ENCODE data around the gene BMPER. TPM values are rescaled to one million over a fixed set of nuclear protein-coding genes. Genes with fewer than 3 reads are reported as not detected.

Gene BMPER
- total RNA-seq, 4 donors from 2014 or later: 0.27 to 0.53 (median 0.34) TPM

GRCh38 chr7:34061149-34061548 lies 155.8 kb downstream of the BMPER start:
- no peak for DNase-seq (ENCODE audit: low spot score in 2 of 2)
- WGBS, 2 donors: 73 to 77% methylated on average over 2 of the region's 2 CpGs
- intact Hi-C loops (cut with DNase I; ENCODE audit: low total_unique reads): no loop called here

GRCh38 chr7:34062341-34062740 lies 157.0 kb downstream of the BMPER start:
- DNase-seq (ENCODE audit: low spot score in 2 of 2): no peak
- 88 to 98% methylated on average over 4 of the region's 4 CpGs for WGBS, 2 donors
- TF ChIP-seq CTCF (IDR thresholded peaks at IDR 0.05) (no peak), POLR2A (IDR thresholded peaks at IDR 0.05) (no peak)
- no peak overlapping the region for H3K4me3 ChIP-seq (ENCODE audit: low read depth, poor library complexity, severe bottlenecking)
- intact Hi-C loops (cut with DNase I; ENCODE audit: low total_unique reads): no loop called here

More at GRCh38 chr7:34061149-34061548, 155.8 kb downstream of the BMPER start:
- H3K4me3 ChIP-seq (ENCODE audit: low read depth, poor library complexity, severe bottlenecking): no peak overlapping the region
- TF ChIP-seq POLR2A (IDR thresholded peaks at IDR 0.05): no peak
- no peak for TF ChIP-seq CTCF (IDR thresholded peaks at IDR 0.05)

GRCh38 chr7:34062826-34063225 lies 157.5 kb downstream of the BMPER start:
- TF ChIP-seq CTCF (IDR thresholded peaks at IDR 0.05) (no peak), POLR2A (IDR thresholded peaks at IDR 0.05) (no peak)
- no peak overlapping the region for H3K4me3 ChIP-seq (ENCODE audit: low read depth, poor library complexity, severe bottlenecking)
- no peak for DNase-seq (ENCODE audit: low spot score in 2 of 2)
- intact Hi-C loops (cut with DNase I; ENCODE audit: low total_unique reads): no loop called here

- H3K4me3 ChIP-seq (ENCODE audit: low read depth, poor library complexity, severe bottlenecking): no peak overlapping the region
- WGBS, 2 donors: 86 to 91% methylated on average over 4 of the region's 4 CpGs
- DNase-seq (ENCODE audit: low spot score in 2 of 2): no peak
- TF ChIP-seq POLR2A (IDR thresholded peaks at IDR 0.05): no peak
- no peak for TF ChIP-seq CTCF (IDR thresholded peaks at IDR 0.05)
- intact Hi-C loops (cut with DNase I; ENCODE audit: low total_unique reads): no loop called here
These were observed 159.3 kb downstream of the BMPER start for GRCh38 chr7:34064519-34065158.

- 63 to 82% methylated on average over 1 of the region's 1 CpG for WGBS, 2 donors
- no peak overlapping the region for H3K4me3 ChIP-seq (ENCODE audit: low read depth, poor library complexity, severe bottlenecking)
- intact Hi-C loops (cut with DNase I; ENCODE audit: low total_unique reads): no loop called here
- TF ChIP-seq CTCF (IDR thresholded peaks at IDR 0.05) (no peak), POLR2A (IDR thresholded peaks at IDR 0.05) (no peak)
- no peak for DNase-seq (ENCODE audit: low spot score in 2 of 2)
These were observed 161.1 kb downstream of the BMPER start for GRCh38 chr7:34066411-34066810.

Data from lower leg skin (tissue), 4 donors.